Stimulated activated naive B cell treated with anti-CD40 and anti-IgM and Interleukin-4, amounts not matched to agents 10 μg/mL and 1 μg/mL and 100 μg/mL, for 72 hours (primary cell): ENCODE data around the gene AKTIP.
A peak's percentile ranks its signal among the peaks of the same experiment; 100 is the strongest.

Source experiments
- ATAC-seq, 2 donors: fragments of 150-1000 bp; cut with Tn5 transposase; replicated peaks; 2 replicates each; pipeline ENCODE4 v1.10.0; 2021; ENCODE audit warnings: moderate library complexity in 1 of 2
- DNase-seq: peaks from one replicate; pipeline ENCODE4 v3.0.0; 2021
- H3K27ac Mint-ChIP-seq: one replicate; pipeline ENCODE4 v1.8.0; 2022; ENCODE audit warnings: mild to moderate bottlenecking, mixed read lengths
- H3K27me3 Mint-ChIP-seq, 2 donors: one replicate each; pipeline ENCODE4 v1.8.0; 2022; ENCODE audit warnings: mixed read lengths in 2 of 2
- H3K36me3 Mint-ChIP-seq, 2 donors: one replicate each; pipeline ENCODE4 v1.8.0; 2022; ENCODE audit warnings: mixed read lengths in 2 of 2, mild to moderate bottlenecking in 1 of 2
- H3K4me1 Mint-ChIP-seq, 2 donors: one replicate each; pipeline ENCODE4 v1.8.0; 2022; ENCODE audit warnings: mixed read lengths in 2 of 2, mild to moderate bottlenecking in 1 of 2
- H3K4me3 Mint-ChIP-seq, 2 donors: one replicate each; pipeline ENCODE4 v1.8.0; 2022; ENCODE audit warnings: mild to moderate bottlenecking in 2 of 2, mixed read lengths in 2 of 2, moderate library complexity in 1 of 2
- H3K9me3 Mint-ChIP-seq, 2 donors: one replicate each; pipeline ENCODE4 v1.8.0; 2022; ENCODE audit warnings: mixed read lengths in 2 of 2, mild to moderate bottlenecking in 1 of 2

AKTIP gene

DNA sequence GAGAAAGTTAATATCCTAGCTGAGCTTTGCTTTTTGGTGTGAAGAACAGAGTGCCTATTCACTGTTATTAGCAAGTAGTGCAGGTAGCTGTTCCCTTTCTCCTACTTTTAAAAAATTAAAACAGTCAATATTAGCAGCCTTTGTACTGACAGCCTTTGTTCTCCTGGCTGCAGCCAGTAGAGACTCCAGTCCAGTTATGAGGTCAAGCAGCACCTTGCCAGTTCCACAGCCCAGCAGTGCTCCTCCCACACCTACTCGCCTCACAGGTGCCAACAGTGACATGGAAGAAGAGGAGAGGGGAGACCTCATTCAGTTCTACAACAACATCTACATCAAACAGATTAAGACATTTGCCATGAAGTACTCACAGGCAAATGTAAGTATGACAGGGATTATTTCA lies 22.6 kb downstream of the AKTIP start:
- no peak for ATAC-seq
- Mint-ChIP-seq H3K27me3 (no peaks in the 10 kb centered on the region), H3K36me3 (peaks cover 57 to 77% of the 10 kb centered on the region in 2 donors), H3K9me3 (peaks cover 0 to 4% of the 10 kb centered on the region in 2 donors), H3K4me3 (no peak overlapping the region), H3K27ac (peak overlapping the region; percentile 9), H3K4me1 (no peaks in the 10 kb centered on the region)
- DNase-seq, result no peak

DNA sequence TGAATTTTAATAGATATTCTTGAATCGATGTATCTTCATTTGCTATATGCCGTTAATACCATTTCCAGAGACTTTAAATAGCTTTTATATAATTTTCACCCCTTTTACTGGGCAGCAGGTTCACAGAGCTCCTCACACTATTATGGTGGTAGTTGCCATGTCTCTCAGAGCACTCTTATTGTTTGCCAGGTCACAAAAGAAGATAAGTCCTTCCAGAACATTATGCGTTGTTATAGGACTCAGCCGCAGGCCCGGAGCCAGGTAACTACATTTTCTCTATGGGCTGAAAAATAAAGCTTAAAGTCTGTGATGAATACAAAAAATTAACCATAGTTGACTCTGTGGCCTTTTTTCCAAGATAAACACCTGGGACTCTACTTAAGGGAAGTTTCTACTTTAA lies 24.0 kb downstream of the AKTIP start:
- Mint-ChIP-seq H3K27me3 (no peaks in the 10 kb centered on the region), H3K9me3 (no peaks in the 10 kb centered on the region), H3K27ac (no peak overlapping the region), H3K36me3 (peaks cover 51 to 69% of the 10 kb centered on the region in 2 donors), H3K4me3 (no peak overlapping the region), H3K4me1 (no peaks in the 10 kb centered on the region)
- ATAC-seq, result no peak
- no peak for DNase-seq

DNA sequence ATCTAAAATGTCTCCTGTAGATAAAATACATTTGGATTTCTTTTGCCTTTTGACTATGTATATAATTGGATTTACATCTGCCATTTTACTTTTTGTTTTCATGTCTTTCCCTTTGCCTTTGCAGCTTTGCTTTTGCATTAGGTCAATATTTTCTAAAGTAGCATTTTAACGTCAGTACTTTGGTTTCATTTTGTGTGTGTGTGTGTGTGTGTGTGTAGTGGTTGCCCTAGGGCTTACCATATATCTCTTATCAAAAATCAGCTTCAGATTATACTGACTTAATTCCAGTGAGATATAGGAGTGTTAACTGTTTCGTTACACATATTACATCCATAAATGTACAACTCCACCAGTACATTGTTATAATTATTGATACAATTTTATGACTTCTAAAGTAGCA lies 26.1 kb downstream of the AKTIP start:
- H3K36me3 Mint-ChIP-seq, result peaks cover 44 to 70% of the 10 kb centered on the region in 2 donors
- H3K27me3 Mint-ChIP-seq, result no peaks in the 10 kb centered on the region
- no peak for ATAC-seq
- no peak overlapping the region for H3K4me3 Mint-ChIP-seq
- H3K9me3 Mint-ChIP-seq, result no peaks in the 10 kb centered on the region
- no peaks in the 10 kb centered on the region for H3K4me1 Mint-ChIP-seq
- no peak overlapping the region for H3K27ac Mint-ChIP-seq
- no peak for DNase-seq

DNA sequence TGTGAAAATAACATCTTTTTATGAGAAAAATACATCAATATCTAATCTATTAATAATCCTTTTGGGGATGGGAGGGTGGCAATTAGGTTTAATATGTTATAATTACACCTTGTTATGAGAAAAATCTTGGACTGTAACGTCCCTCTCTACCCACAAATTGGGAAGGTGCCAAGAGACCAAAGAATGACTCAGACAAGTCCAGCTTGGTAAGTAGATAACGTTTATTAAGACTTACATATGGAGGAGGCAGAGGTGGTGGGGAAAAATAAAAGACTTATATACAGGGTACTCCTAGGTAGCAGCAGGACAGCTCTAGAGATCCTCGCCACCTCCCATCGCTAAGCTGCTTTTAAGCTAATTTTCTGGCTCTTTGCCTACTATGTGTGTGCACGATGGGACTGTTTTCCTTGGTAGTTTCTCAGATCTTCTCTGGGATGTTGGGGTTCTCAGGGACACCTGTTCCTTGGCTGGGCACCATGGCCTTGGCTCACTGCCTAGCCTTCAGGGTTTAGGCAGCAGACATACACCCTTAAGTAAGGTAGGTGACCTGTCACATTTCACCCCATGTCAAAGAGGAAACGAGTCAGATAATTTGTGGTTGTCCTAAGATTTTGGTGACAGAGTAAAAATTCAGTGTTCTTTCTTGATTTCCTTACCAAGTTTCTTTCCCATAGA lies 37.3 kb downstream of the AKTIP start:
- H3K36me3 Mint-ChIP-seq, result peaks cover 15 to 34% of the 10 kb centered on the region in 2 donors
- no peaks in the 10 kb centered on the region for H3K4me1 Mint-ChIP-seq
- H3K9me3 Mint-ChIP-seq, result no peaks in the 10 kb centered on the region
- no peak overlapping the region for H3K4me3 Mint-ChIP-seq
- DNase-seq, result no peak
- no peak overlapping the region for H3K27ac Mint-ChIP-seq
- ATAC-seq, result no peak
- H3K27me3 Mint-ChIP-seq, result no peaks in the 10 kb centered on the region

DNA sequence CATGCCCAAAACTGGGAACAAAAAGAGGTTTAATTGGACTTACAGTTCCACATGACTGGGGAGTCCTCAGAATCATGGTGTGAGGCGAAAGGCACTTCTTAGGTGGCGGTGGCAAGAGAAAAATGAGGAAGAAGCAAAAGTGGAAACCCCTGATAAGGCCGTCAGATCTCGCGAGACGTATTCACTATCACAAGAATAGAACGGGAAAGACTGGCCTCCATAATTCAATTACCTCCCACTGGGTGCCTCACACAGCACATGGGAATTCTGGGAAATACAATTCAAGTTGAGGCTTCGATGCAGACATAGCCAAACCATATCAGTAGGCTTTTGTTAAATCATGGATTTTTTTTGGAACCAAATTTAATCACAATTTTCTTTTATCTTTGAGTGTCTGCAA lies 44.4 kb downstream of the AKTIP start:
- Mint-ChIP-seq H3K27ac (peak overlapping the region; percentile 14), H3K36me3 (peaks cover 39 to 70% of the 10 kb centered on the region in 2 donors), H3K4me3 (no peak overlapping the region), H3K4me1 (peaks cover 19 to 29% of the 10 kb centered on the region in 2 donors), H3K27me3 (no peaks in the 10 kb centered on the region), H3K9me3 (no peaks in the 10 kb centered on the region)
- DNase-seq (no peak), ATAC-seq (no peak)

DNA sequence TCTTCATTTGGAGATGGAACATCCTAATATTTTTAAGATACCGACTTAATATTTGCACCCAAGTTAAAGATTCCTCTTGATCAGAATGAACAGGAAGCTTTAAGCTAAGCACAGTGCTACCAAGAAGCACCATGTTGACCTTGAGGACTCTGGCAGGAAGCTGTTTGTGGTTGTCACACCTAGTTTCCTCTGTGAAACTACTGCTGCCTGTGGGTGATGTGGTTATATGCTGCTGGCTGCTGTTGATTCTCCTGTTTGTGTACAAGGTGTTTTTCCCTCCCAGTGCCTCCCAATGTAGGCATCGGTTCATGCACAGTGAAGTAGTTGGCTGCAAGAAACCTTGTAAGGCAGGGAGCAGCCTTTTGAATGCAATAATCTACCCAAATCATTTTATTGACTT lies 45.3 kb downstream of the AKTIP start:
- Mint-ChIP-seq H3K9me3 (no peaks in the 10 kb centered on the region), H3K27me3 (no peaks in the 10 kb centered on the region), H3K4me1 (peaks cover 19 to 29% of the 10 kb centered on the region in 2 donors), H3K27ac (no peak overlapping the region), H3K36me3 (peaks cover 38 to 69% of the 10 kb centered on the region in 2 donors), H3K4me3 (no peak overlapping the region)
- DNase-seq, result peak; percentile 24
- peak; percentile 100 for ATAC-seq

DNA sequence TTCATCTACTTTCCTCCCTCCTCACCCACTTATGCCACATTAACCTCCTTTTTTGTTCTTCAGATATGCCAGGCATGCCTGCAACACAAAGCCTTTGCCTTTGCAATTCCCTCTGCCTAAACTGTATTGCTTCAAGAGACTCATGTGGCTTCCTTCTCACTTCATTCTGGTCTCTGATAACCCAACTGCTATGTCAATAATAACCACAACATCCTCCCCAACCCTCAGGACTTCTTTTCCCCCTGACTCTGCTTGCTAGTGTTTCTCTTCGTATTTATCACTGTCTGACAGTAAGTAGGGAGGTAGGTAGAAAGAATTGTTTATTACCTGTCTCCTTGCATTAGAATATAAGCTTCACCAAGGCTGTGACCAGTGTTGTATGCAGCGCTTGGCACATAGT lies 46.4 kb downstream of the AKTIP start:
- Mint-ChIP-seq H3K27me3 (no peaks in the 10 kb centered on the region), H3K4me3 (no peak overlapping the region), H3K4me1 (peaks cover 19 to 29% of the 10 kb centered on the region in 2 donors), H3K9me3 (no peaks in the 10 kb centered on the region), H3K36me3 (peaks cover 37 to 66% of the 10 kb centered on the region in 2 donors), H3K27ac (peak overlapping the region; percentile 26)
- ATAC-seq (no peak), DNase-seq (no peak)

DNA sequence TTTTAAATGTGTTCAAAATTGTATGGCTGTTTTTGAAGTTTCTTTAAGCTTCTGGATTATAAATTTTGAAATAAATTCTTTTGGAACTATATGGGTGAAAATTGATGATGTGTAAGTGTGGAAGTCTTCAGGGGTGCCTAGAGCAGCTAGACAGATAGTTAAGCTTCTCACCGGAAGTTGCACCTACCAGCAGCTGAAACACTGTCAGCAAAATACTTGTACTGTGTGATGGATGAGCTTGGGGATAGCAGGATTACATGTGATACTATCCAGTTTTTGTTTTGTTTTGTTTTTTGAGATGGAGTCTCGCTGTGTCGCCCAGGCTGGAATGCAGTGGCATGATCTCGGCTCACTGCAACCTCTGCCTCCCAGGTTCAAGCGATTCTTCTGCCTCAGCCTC lies 49.1 kb downstream of the AKTIP start:
- no peaks in the 10 kb centered on the region for H3K27me3 Mint-ChIP-seq
- no peak for ATAC-seq
- H3K4me3 Mint-ChIP-seq, result no peak overlapping the region
- DNase-seq, result no peak
- no peaks in the 10 kb centered on the region for H3K9me3 Mint-ChIP-seq
- peaks cover 30 to 48% of the 10 kb centered on the region in 2 donors for H3K36me3 Mint-ChIP-seq
- H3K27ac Mint-ChIP-seq, result no peak overlapping the region
- H3K4me1 Mint-ChIP-seq, result peaks cover 19 to 29% of the 10 kb centered on the region in 2 donors

DNA sequence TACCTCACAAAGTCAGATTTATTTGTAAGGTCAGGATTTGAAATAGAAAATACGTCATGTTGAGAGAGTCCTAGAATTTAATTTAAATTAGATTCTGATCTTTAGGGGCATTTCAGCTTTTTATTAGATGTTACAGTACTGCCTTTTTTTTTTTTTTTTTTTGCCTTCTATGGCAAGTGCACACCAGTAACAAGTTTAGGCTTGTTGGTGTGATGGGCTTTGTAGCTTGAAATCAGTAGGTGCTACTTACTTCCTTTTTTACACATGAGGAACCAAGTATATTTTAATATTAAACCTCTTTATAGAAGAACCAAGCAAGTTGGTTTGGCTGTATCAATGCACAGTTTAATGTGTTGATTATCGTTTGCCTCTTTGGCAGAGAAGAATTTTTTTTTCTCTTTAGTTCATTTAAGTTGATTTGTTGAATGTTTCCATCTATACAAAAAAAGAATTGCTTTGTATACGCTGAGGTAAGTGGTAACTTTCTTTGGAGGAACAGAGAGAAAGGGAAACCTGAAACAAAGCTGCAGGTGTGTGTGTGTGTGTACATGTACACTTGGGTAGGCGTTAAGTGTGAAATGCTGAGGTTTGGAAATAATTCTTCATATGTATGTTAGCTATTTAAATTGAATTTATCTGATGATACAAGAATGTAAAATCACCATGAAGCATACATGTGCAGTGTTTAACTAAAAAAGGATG lies 53.0 kb downstream of the AKTIP start:
- peak overlapping the region; percentile 42 for H3K27ac Mint-ChIP-seq
- no peaks in the 10 kb centered on the region for H3K9me3 Mint-ChIP-seq
- no peaks in the 10 kb centered on the region for H3K27me3 Mint-ChIP-seq
- ATAC-seq, result peak in 1 of 2 donors; percentile 76
- H3K4me1 Mint-ChIP-seq, result peaks cover 3 to 6% of the 10 kb centered on the region in 2 donors
- no peak overlapping the region for H3K4me3 Mint-ChIP-seq
- no peak for DNase-seq
- peaks cover 17 to 23% of the 10 kb centered on the region in 2 donors for H3K36me3 Mint-ChIP-seq

DNA sequence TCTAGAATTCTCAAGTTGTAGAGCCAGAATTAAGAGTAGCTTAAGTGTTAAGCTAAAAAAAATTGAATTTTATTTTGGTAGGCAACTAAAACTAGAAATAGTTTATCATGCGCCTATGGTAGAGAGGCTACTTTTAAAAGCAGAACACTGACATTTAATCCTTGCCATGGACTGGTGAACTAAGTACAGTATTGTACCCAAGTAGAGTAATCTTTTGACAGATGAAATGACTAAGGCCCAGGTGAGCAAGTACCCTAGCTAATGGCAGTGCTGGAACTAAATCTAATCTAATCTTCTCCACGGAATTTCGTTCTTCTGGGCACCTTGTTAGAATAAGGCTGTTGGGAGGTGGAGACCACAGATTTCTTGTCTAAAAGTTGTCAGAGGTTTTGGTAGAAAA lies 56.9 kb downstream of the AKTIP start:
- DNase-seq (no peak), ATAC-seq (no peak)
- peaks cover 11 to 12% of the 10 kb centered on the region in 2 donors for H3K36me3 Mint-ChIP-seq
- no peaks in the 10 kb centered on the region for H3K9me3 Mint-ChIP-seq
- H3K4me3 Mint-ChIP-seq, result no peak overlapping the region
- no peak overlapping the region for H3K27ac Mint-ChIP-seq
- H3K4me1 Mint-ChIP-seq, result peaks cover 3 to 6% of the 10 kb centered on the region in 2 donors
- H3K27me3 Mint-ChIP-seq, result no peaks in the 10 kb centered on the region

DNA sequence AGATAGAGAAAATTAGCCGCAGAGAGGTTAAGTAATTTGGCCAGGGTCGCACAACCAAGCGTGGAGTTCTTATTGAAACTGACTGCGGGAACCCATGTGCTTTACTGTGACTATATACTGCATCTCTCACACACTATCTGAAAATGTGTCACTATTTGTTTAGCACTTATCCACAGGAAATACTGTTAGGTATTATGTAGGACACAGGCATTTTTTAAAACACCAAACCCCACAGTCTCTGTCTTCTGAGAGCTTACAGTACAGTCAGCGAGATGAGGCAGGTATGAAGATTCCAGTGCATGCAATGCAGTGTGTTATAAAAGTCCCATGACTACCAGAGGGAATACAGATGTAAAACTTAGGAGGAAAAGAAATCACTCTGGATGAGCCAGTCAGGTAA lies 57.5 kb downstream of the AKTIP start:
- Mint-ChIP-seq H3K9me3 (no peaks in the 10 kb centered on the region), H3K27ac (no peak overlapping the region), H3K27me3 (no peaks in the 10 kb centered on the region), H3K36me3 (peaks cover 11 to 17% of the 10 kb centered on the region in 2 donors), H3K4me1 (peaks cover 6 to 12% of the 10 kb centered on the region in 2 donors), H3K4me3 (no peak overlapping the region)
- ATAC-seq, result no peak
- DNase-seq, result no peak
